PC-3 (cell line): ENCODE measurements around the gene GLMP. TPM values are rescaled to one million over a fixed set of nuclear protein-coding genes. Genes with fewer than 3 reads are reported as not detected.

Experiments
- ATAC-seq: fragments of 200-7000 bp; cut with Tn5 transposase; 2 replicates; pipeline ENCODE4 v1.9.1; 2020; ENCODE audit warnings: mild to moderate bottlenecking, moderate library complexity
- BruUV-seq: library from RNA; stranded (reverse); fragments of 400-500 nt; replicated peaks from 2 replicates; lab custom pipeline; 2021; lab: Mats Ljungman, UMichigan
- CTCF ChIA-PET: fragments of 300-600 bp; sonication (Branson Sonifier 250); formaldehyde crosslinking; loops from one replicate; lab custom pipeline; 2022; ENCODE audit warnings: antibody characterized with exemption; lab: Charles Lee
- POLR2A ChIA-PET: fragments of 300-600 bp; sonication (Branson Sonifier 250); formaldehyde crosslinking; loops from one replicate; lab custom pipeline; 2022; ENCODE audit warnings: antibody characterized with exemption; ENCODE audit not compliant: unreplicated experiment; lab: Charles Lee
- DNase-seq: peaks from one replicate; pipeline ENCODE4 v3.0.0-alpha.2; 2015
- H2AFZ ChIP-seq: fragments of 300-600 bp; sonication (generic); 2 replicates; pipeline ENCODE4 v1.6.0; 2016; ENCODE audit warnings: antibody characterized with exemption, low read length
- H3F3A ChIP-seq: fragments of 300-600 bp; sonication (generic); one replicate; pipeline ENCODE4 v1.6.0; 2017; ENCODE audit warnings: antibody characterized with exemption, low read length, control low read depth, mild to moderate bottlenecking; ENCODE audit not compliant: unreplicated experiment
- H3K27ac ChIP-seq: fragments of 300-600 bp; sonication (generic); 2 replicates; pipeline ENCODE4 v1.5.1; 2016; ENCODE audit warnings: mild to moderate bottlenecking, low read length
- H3K27me3 ChIP-seq: fragments of 300-600 bp; sonication (generic); 2 replicates; pipeline ENCODE4 v1.6.1; 2016; ENCODE audit warnings: low read length, mixed read lengths
- H3K36me3 ChIP-seq: fragments of 300-600 bp; sonication (generic); 2 replicates; pipeline ENCODE4 v1.6.1; 2016; ENCODE audit warnings: low read depth, mixed run types, low read length, mixed read lengths
- H3K4me1 ChIP-seq: fragments of 300-600 bp; sonication (generic); 2 replicates; pipeline ENCODE4 v1.5.1; 2016; ENCODE audit warnings: low read length; ENCODE audit not compliant: insufficient read depth
- H3K4me2 ChIP-seq: fragments of 300-600 bp; sonication (generic); 2 replicates; pipeline ENCODE4 v1.6.0; 2016; ENCODE audit warnings: low read length
- H3K4me3 ChIP-seq: fragments of 300-600 bp; sonication (generic); 2 replicates; pipeline ENCODE4 v1.5.1; 2016; ENCODE audit warnings: mild to moderate bottlenecking, low read length, mixed read lengths
- H3K79me2 ChIP-seq: fragments of 300-600 bp; sonication (generic); 2 replicates; pipeline ENCODE4 v1.6.1; 2017; ENCODE audit warnings: low read length, mixed read lengths
- H3K9ac ChIP-seq: fragments of 300-600 bp; sonication (generic); 2 replicates; pipeline ENCODE4 v1.6.0; 2016; ENCODE audit warnings: mild to moderate bottlenecking, low read length
- H3K9me2 ChIP-seq: fragments of 300-600 bp; sonication (generic); replicated peaks from 2 replicates; pipeline ENCODE4 v1.6.1; 2016; ENCODE audit warnings: mixed run types, low read length, mixed read lengths
- H3K9me3 ChIP-seq: fragments of 300-600 bp; sonication (generic); 2 replicates; pipeline ENCODE4 v1.6.1; 2016; ENCODE audit warnings: low read length, mixed read lengths
- H4K20me1 ChIP-seq: fragments of 300-600 bp; sonication (generic); 2 replicates; pipeline ENCODE4 v1.6.1; 2016; ENCODE audit warnings: low read length, mixed read lengths
- EZH2 ChIP-seq: fragments of 300-600 bp; sonication (generic); IDR thresholded peaks from one replicate; pipeline ENCODE4 v1.6.1; 2017; ENCODE audit warnings: antibody characterized with exemption, mild to moderate bottlenecking, low read length; ENCODE audit not compliant: unreplicated experiment
- EZH2phosphoT487 ChIP-seq: fragments of 300-600 bp; sonication (generic); IDR thresholded peaks from 2 replicates; pipeline ENCODE4 v1.6.1; 2018; ENCODE audit warnings: mild to moderate bottlenecking, antibody characterized with exemption, low read length, borderline replicate concordance
- intact Hi-C: fragments of 100-400 bp; cut with micrococcal nuclease; formaldehyde crosslinking; loops from 2 replicates; pipeline ENCODE4 v1.9.0; 2023
- total RNA-seq: library from RNA; depleted of rRNA; stranded (reverse); fragments of >200 nt; gene quantifications from 2 replicates; pipeline ENCODE4 v1.2.3, GENCODE V29; 2014
- TF ChIP-seq, protein P1 (sequence below): fragments of 300-600 bp; sonication (generic); conservative IDR thresholded peaks from 2 replicates; pipeline ENCODE4 v1.5.1; 2017; ENCODE audit warnings: antibody characterized with exemption, low read depth, mild to moderate bottlenecking, low read length

GLMP gene
- total RNA-seq, 1 experiment from 2014 or later = 49.8 TPM

DNA sequence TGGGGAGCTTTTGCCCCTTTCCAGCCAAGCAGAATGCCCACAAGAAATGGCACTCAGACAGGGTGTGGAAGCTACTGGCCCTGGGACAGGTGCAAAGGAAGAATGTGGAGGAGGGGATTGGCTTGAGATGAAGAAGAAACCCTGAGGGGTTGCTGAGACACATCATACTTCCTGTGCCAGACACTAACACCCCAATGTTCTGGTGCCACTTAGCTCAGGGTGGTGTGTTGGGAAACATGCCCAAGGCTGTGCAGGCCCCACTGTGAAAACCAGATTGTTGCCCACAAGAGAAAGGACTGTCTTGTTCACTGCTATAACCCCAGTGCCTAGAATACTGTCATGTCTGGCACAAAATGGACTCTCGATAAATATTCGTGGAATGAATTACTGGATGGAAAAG, 37.8 kb downstream of the GLMP start:
- Histone ChIP-seq H3K27ac (no peak overlapping the region), H3F3A (peaks cover 2% of the 10 kb centered on the region), H3K36me3 (peaks cover 74% of the 10 kb centered on the region), H3K9ac (no peak overlapping the region), H3K9me2 (no peaks in the 10 kb centered on the region), H3K4me2 (no peak overlapping the region), H2AFZ (no peak overlapping the region), H3K9me3 (no peaks in the 10 kb centered on the region), H3K79me2 (peaks cover 3% of the 10 kb centered on the region; the same call in 1 of the 2 replicates), H3K4me1 (peaks cover 9% of the 10 kb centered on the region), H3K4me3 (no peak overlapping the region), H4K20me1 (0 out of 2 replicates have a peak, but pooled peaks cover under 1% of the 10 kb centered on the region), H3K27me3 (no peaks in the 10 kb centered on the region)
- no peak for DNase-seq
- intact Hi-C loops = no loop called here
- BruUV-seq = no TSS peak
- ChIA-PET CTCF (no interaction called here), POLR2A (no interaction called here)
- TF ChIP-seq, protein P1, sequence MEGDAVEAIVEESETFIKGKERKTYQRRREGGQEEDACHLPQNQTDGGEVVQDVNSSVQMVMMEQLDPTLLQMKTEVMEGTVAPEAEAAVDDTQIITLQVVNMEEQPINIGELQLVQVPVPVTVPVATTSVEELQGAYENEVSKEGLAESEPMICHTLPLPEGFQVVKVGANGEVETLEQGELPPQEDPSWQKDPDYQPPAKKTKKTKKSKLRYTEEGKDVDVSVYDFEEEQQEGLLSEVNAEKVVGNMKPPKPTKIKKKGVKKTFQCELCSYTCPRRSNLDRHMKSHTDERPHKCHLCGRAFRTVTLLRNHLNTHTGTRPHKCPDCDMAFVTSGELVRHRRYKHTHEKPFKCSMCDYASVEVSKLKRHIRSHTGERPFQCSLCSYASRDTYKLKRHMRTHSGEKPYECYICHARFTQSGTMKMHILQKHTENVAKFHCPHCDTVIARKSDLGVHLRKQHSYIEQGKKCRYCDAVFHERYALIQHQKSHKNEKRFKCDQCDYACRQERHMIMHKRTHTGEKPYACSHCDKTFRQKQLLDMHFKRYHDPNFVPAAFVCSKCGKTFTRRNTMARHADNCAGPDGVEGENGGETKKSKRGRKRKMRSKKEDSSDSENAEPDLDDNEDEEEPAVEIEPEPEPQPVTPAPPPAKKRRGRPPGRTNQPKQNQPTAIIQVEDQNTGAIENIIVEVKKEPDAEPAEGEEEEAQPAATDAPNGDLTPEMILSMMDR = no peak
- no peak for TF ChIP-seq EZH2
- TF ChIP-seq EZH2phosphoT487 = no peak
- ATAC-seq = no peak

DNA sequence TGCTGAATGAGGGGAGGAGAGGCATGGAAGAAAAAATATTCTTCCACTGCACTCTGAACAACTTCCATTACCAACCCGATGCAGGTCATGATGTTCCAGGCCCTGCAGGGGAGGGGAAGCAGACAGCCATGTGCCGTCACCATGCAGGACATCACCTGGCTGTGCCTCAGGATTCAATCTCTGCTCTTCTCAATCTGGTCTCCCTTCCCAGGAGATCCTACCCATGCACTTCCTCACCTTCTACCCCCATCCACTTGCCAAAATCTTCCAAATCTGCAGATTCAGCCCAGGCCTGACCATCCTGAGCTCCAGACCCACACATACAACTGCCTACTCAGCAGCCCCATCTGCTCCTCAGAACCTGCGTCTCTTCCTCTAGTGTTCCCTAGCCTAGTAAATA, 41.8 kb downstream of the GLMP start:
- no peak for TF ChIP-seq EZH2
- TF ChIP-seq, protein P1 = no peak
- no peak for TF ChIP-seq EZH2phosphoT487
- DNase-seq (no peak), ATAC-seq (no peak)
- Histone ChIP-seq H3K9me2 (no peaks in the 10 kb centered on the region), H3K9me3 (no peaks in the 10 kb centered on the region), H3K9ac (no peak overlapping the region), H3K4me3 (no peak overlapping the region), H3K4me1 (no peaks in the 10 kb centered on the region), H3F3A (peaks cover 3% of the 10 kb centered on the region), H3K36me3 (peaks cover 78% of the 10 kb centered on the region), H3K27ac (no peak overlapping the region), H3K79me2 (no peaks in the 10 kb centered on the region), H3K27me3 (no peaks in the 10 kb centered on the region), H4K20me1 (no peaks in the 10 kb centered on the region), H3K4me2 (no peak overlapping the region), H2AFZ (no peak overlapping the region)
- ChIA-PET POLR2A (no interaction called here), CTCF (no interaction called here)
- no TSS peak for BruUV-seq
- intact Hi-C loops = no loop called here

DNA sequence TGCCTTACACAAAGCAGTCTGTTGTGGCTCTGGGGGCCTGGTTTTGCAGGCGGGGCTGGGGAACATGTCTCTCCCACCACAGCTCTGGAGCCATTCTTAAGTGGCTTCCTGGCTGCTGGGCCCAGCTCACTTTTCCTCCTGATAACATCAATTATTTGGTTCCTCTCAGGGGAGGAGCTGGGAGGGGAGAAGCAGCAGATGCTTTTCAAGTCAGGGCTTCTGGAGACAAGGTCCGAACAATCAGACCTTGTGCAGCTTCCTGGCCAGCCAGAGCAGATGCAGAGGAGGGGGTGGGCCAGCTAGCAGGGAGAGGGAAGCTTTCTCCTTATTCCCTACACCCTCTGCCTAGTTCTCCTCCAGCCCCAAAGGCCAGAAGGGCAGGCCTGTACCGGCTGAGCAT, 44.0 kb downstream of the GLMP start:
- H3K36me3 ChIP-seq = peaks cover 61% of the 10 kb centered on the region
- DNase-seq (no peak), ATAC-seq (no peak)
- no peak overlapping the region for H3K4me3 ChIP-seq
- no TSS peak for BruUV-seq
- H3K9me3 ChIP-seq = no peaks in the 10 kb centered on the region
- H3K79me2 ChIP-seq = no peaks in the 10 kb centered on the region
- ChIA-PET CTCF (interaction anchor here (0.6 kb wide), 1 partner anchor 26 kb away, joined by 3 read pairs; no protein-coding TSS in a partner anchor), POLR2A (interaction anchor here (0.6 kb wide), 1 partner anchor 122 kb away, joined by 3 read pairs; no protein-coding TSS in a partner anchor)
- H4K20me1 ChIP-seq = no peaks in the 10 kb centered on the region
- no peaks in the 10 kb centered on the region for H3K27me3 ChIP-seq
- H3F3A ChIP-seq = peaks cover 3% of the 10 kb centered on the region
- H3K9me2 ChIP-seq = no peaks in the 10 kb centered on the region
- H2AFZ ChIP-seq = no peak overlapping the region
- no peaks in the 10 kb centered on the region for H3K4me1 ChIP-seq
- H3K4me2 ChIP-seq = no peak overlapping the region
- intact Hi-C loops = no loop called here
- H3K9ac ChIP-seq = no peak overlapping the region
- H3K27ac ChIP-seq = no peak overlapping the region
- TF ChIP-seq, protein P1 = no peak
- TF ChIP-seq EZH2phosphoT487 (no peak), EZH2 (no peak)
